Measurements from ENCODE around the gene UCHL1.
A peak's percentile ranks its signal among the peaks of the same experiment; 100 is the strongest.

Gene UCHL1

DNA sequence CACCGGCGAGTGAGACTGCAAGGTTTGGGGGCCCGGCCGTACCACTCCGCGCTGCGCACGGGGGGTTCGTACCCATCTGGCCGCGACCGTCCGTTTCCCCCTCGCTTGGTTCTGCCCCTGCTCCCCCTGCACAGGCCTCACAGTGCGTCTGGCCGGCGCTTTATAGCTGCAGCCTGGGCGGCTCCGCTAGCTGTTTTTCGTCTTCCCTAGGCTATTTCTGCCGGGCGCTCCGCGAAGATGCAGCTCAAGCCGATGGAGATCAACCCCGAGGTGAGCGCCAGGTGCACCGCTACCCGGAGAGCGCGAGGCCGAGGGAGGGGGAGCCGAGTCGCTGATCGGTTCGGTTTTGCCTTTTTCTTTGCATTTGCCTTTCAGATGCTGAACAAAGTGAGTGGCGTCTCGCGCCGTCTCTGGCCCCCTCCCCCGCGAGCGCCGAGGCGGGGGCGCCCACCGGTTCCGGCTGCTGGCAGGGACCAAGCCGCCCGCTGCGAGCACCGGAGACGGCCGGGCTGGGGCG, at the start of gene UCHL1:
TSS of gene UCHL1 (plus strand) at position 189 of the 517 bp plus-strand sequence. CDS start at position 238, 49 bp downstream.
- no peak for TF ChIP-seq Cebpa-rat (IDR thresholded peaks at IDR 0.05)
- H4K20me1 ChIP-seq, result peaks cover 0 to 31% (median 0%) of the 10 kb centered on the region in 11 experiments; a peak in 6 of 22 replicates
- H3K4me2 ChIP-seq, result peak within 1 kb of the TSS; percentile 74 to 84 (median 77)
- H3K4me1 ChIP-seq, result peaks cover 0 to 18% (median 14%) of the 10 kb centered on the region in 10 experiments; a peak in 14 of 20 replicates
- peaks cover 0 to 28% (median 21%) of the 10 kb centered on the region in 11 experiments; a peak in 16 of 22 replicates for H3K36me3 ChIP-seq
- H3K4me3 ChIP-seq, result peak within 1 kb of the TSS; percentile 58 to 80 (median 70)
- peaks cover 0 to 12% (median 0%) of the 10 kb centered on the region in 11 experiments; a peak in 4 of 22 replicates for H3K27me3 ChIP-seq
- H3K9ac ChIP-seq, result peak within 1 kb of the TSS; percentile 54 to 89 (median 80)
- H3K27ac ChIP-seq, result peak within 1 kb of the TSS in 10 of 11 experiments; percentile 34 to 87 (median 80); a peak in 19 of 22 replicates
- peaks cover 10 to 17% (median 13%) of the 10 kb centered on the region in 11 experiments; a peak in 19 of 22 replicates for H3K9me3 ChIP-seq (replicated peaks in 1 of 11)

GRCh38 chr4:41207291-41207831, 49.4 kb upstream of the UCHL1 start:
- no peak overlapping the region for H3K4me3 ChIP-seq
- H3K9ac ChIP-seq, result no peak overlapping the region
- no peaks in the 10 kb centered on the region for H3K9me3 ChIP-seq (replicated peaks in 1 of 11)
- TF ChIP-seq Cebpa-rat (IDR thresholded peaks at IDR 0.05), result no peak
- no peak overlapping the region for H3K27ac ChIP-seq
- peaks cover 0 to 4% (median 0%) of the 10 kb centered on the region in 11 experiments; a peak in 2 of 22 replicates for H3K36me3 ChIP-seq
- H3K4me1 ChIP-seq, result peaks cover 0 to 42% (median 12%) of the 10 kb centered on the region in 10 experiments; a peak in 18 of 20 replicates
- H3K4me2 ChIP-seq, result peak overlapping the region in 1 of 11 experiments; percentile 23; a peak in 1 of 22 replicates
- H4K20me1 ChIP-seq, result peaks cover 0 to 94% (median 49%) of the 10 kb centered on the region in 11 experiments; a peak in 13 of 22 replicates
- H3K27me3 ChIP-seq, result peaks cover 0 to 3% (median 2%) of the 10 kb centered on the region in 11 experiments; a peak in 9 of 22 replicates

- H3K4me1 ChIP-seq, result peaks cover 12 to 38% (median 25%) of the 10 kb centered on the region in 10 experiments
- H4K20me1 ChIP-seq, result peaks cover 0 to 95% (median 50%) of the 10 kb centered on the region in 11 experiments; a peak in 14 of 22 replicates
- TF ChIP-seq Cebpa-rat (IDR thresholded peaks at IDR 0.05), result no peak
- no peak overlapping the region for H3K4me3 ChIP-seq
- H3K4me2 ChIP-seq, result no peak overlapping the region
- H3K27me3 ChIP-seq, result peaks cover 0 to 19% (median 16%) of the 10 kb centered on the region in 11 experiments; a peak in 15 of 22 replicates
- peaks cover 0 to 4% (median 0%) of the 10 kb centered on the region in 11 experiments; a peak in 2 of 22 replicates for H3K36me3 ChIP-seq
- no peak overlapping the region for H3K27ac ChIP-seq
- no peaks in the 10 kb centered on the region for H3K9me3 ChIP-seq (replicated peaks in 1 of 11)
- H3K9ac ChIP-seq, result no peak overlapping the region
These were observed 47.5 kb upstream of the UCHL1 start for GRCh38 chr4:41209187-41209586.

GRCh38 chr4:41209901-41210300, 46.8 kb upstream of the UCHL1 start:
- peaks cover 0 to 4% (median 0%) of the 10 kb centered on the region in 11 experiments; a peak in 1 of 22 replicates for H3K36me3 ChIP-seq
- no peak overlapping the region for H3K4me2 ChIP-seq
- H3K9ac ChIP-seq, result no peak overlapping the region
- peaks cover 0 to 88% (median 45%) of the 10 kb centered on the region in 11 experiments; a peak in 12 of 22 replicates for H4K20me1 ChIP-seq
- H3K27me3 ChIP-seq, result peaks cover 0 to 19% (median 16%) of the 10 kb centered on the region in 11 experiments; a peak in 15 of 22 replicates
- H3K9me3 ChIP-seq (replicated peaks in 1 of 11), result no peaks in the 10 kb centered on the region
- TF ChIP-seq Cebpa-rat (IDR thresholded peaks at IDR 0.05), result no peak
- H3K4me3 ChIP-seq, result no peak overlapping the region
- H3K4me1 ChIP-seq, result peaks cover 14 to 36% (median 26%) of the 10 kb centered on the region in 10 experiments
- no peak overlapping the region for H3K27ac ChIP-seq

DNA sequence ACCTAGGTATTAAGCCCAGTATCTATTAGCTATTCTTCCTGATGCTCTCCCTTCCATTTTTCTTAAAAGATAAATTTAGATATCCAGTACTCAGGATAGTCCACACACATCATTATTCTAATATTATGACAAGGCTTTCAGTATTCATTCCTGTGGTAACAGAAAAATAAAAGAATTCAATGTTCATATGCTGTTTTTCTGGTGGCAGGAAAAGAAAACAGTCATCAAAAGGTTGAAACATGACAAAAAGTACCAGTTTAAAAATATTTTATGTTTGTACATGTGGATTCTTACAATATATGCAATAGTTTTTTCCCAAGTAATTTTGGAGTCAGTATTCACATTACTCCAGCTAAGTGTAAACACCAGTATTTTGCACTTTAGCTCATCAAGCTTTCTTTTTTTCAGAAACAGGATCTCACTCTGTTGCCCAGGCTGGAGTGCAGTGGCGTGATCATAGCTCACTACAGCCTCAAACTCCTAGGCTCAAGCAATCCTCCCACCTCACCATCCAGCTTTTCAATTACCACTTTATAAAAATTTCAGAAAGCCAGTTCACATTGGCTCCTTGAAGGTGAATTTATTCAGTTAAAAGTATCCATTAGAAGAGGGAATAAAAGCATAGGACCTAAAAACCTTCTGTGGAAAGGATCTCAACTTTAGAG, 44.6 kb upstream of the UCHL1 start:
- H3K4me2 ChIP-seq, result peak overlapping the region; percentile 94 to 100 (median 98)
- peak overlapping the region in 3 of 10 experiments; percentile 88 to 96 (median 95); a peak in 2 of 20 replicates for H3K4me3 ChIP-seq
- H3K4me1 ChIP-seq, result peaks cover 19 to 39% (median 29%) of the 10 kb centered on the region in 10 experiments
- no peak for TF ChIP-seq Cebpa-rat (IDR thresholded peaks at IDR 0.05)
- peaks cover 0 to 68% (median 31%) of the 10 kb centered on the region in 11 experiments; a peak in 11 of 22 replicates for H4K20me1 ChIP-seq
- no peaks in the 10 kb centered on the region for H3K9me3 ChIP-seq (replicated peaks in 1 of 11)
- H3K27ac ChIP-seq, result no peak overlapping the region
- no peaks in the 10 kb centered on the region for H3K36me3 ChIP-seq
- no peak overlapping the region for H3K9ac ChIP-seq
- H3K27me3 ChIP-seq, result peaks cover 0 to 19% (median 16%) of the 10 kb centered on the region in 11 experiments; a peak in 15 of 22 replicates

GRCh38 chr4:41212616-41213203, 44.0 kb upstream of the UCHL1 start:
- peak overlapping the region; percentile 83 to 98 (median 94); a peak in 17 of 20 replicates for H3K4me3 ChIP-seq
- H3K9me3 ChIP-seq (replicated peaks in 1 of 11), result no peaks in the 10 kb centered on the region

DNA sequence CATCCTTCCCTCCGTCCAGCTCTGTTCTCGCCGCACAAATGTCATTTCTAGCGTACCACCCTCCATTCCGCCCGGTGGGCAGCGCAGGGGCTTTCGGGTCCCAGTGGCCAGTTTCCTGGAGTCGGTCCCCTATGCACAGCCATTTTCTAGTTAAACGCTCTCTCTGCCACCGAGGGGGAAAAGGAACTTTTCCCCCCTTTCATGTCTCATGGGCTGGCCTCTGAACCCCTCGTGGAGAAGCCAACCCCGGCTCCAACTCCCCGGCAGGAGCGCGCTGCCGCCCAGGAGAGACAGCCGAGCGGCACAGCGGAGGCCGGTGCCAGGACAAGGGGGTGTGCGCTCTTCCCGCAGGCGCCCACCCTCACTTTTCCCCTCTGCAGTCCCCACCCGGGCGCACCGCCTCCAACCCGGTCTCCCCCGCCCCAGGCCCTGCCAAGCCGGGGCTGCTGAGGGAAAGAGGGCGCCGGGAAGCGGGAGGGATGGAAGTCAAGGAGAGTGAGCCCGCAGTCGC, 43.0 kb upstream of the UCHL1 start:
- H3K9me3 ChIP-seq (replicated peaks in 1 of 11), result no peaks in the 10 kb centered on the region

More at GRCh38 chr4:41212616-41213203, 44.0 kb upstream of the UCHL1 start:
- Histone ChIP-seq H3K4me1 (peaks cover 20 to 41% (median 30%) of the 10 kb centered on the region in 10 experiments), H3K27ac (peak overlapping the region in 2 of 11 experiments; percentile 83 to 84; a peak in 2 of 22 replicates), H3K36me3 (no peaks in the 10 kb centered on the region), H3K4me2 (peak overlapping the region; percentile 94 to 100 (median 98)), H3K27me3 (peaks cover 0 to 19% (median 16%) of the 10 kb centered on the region in 11 experiments; a peak in 15 of 22 replicates), H3K9ac (peak overlapping the region in 10 of 11 experiments; percentile 79 to 90 (median 87); a peak in 14 of 22 replicates), H4K20me1 (peaks cover 0 to 62% (median 31%) of the 10 kb centered on the region in 11 experiments; a peak in 11 of 22 replicates)
- TF ChIP-seq Cebpa-rat (IDR thresholded peaks at IDR 0.05), result 0 out of 22 replicates have a peak, but pooled peaks of 1 of the 11 experiments have one; percentile 8

More for the DNA sequence above, 43.0 kb upstream of the UCHL1 start:
- no peak for TF ChIP-seq Cebpa-rat (IDR thresholded peaks at IDR 0.05)
- H3K4me3 ChIP-seq, result peak overlapping the region; percentile 83 to 98 (median 94)
- H3K4me1 ChIP-seq, result peaks cover 20 to 41% (median 30%) of the 10 kb centered on the region in 10 experiments
- peak overlapping the region; percentile 79 to 90 (median 87) for H3K9ac ChIP-seq
- no peaks in the 10 kb centered on the region for H3K36me3 ChIP-seq
- peak overlapping the region; percentile 5 to 85 (median 83); a peak in 21 of 22 replicates for H3K27ac ChIP-seq
- peaks cover 0 to 53% (median 31%) of the 10 kb centered on the region in 11 experiments; a peak in 11 of 22 replicates for H4K20me1 ChIP-seq
- peak overlapping the region; percentile 94 to 100 (median 98) for H3K4me2 ChIP-seq
- peaks cover 0 to 19% (median 16%) of the 10 kb centered on the region in 11 experiments; a peak in 15 of 22 replicates for H3K27me3 ChIP-seq

Data from BLaER1 treated with 17β-estradiol and CSF1 and Interleukin-3, amounts not matched to agents 10 nM and 100 nM (cell line).